GM21367 (cell line): ENCODE data around the gene XKR8.
"Not testable (repeated sequence)": the region's sequence is repeated elsewhere in the genome, so short reads cannot be mapped to it uniquely, and the experiment has no call there.

Experiments
- ATAC-seq: cut with Tn5 transposase; IDR thresholded peaks from one replicate; pipeline ENCODE4 v1.9.1; 2021; ENCODE audit not compliant: unreplicated experiment

The XKR8 gene

GRCh38 chr1:27990920-27991537, 31.3 kb downstream of the XKR8 start:
- ATAC-seq: no peak

- no peak for ATAC-seq
Observed at GRCh38 chr1:27992276-27992675, 32.5 kb downstream of the XKR8 start.

GRCh38 chr1:27993241-27993640, 33.5 kb downstream of the XKR8 start:
- ATAC-seq: no peak

- ATAC-seq: no peak
Observed at GRCh38 chr1:27994060-27994459, 34.3 kb downstream of the XKR8 start.

- not testable (repeated sequence) for ATAC-seq
Observed at GRCh38 chr1:27994526-27994925, 34.8 kb downstream of the XKR8 start.

GRCh38 chr1:27999055-27999454, 39.3 kb downstream of the XKR8 start:
- no peak for ATAC-seq

GRCh38 chr1:28002600-28002999, 42.8 kb downstream of the XKR8 start:
- ATAC-seq: no peak

- not testable (repeated sequence) for ATAC-seq
Observed at GRCh38 chr1:28003117-28003516, 43.3 kb downstream of the XKR8 start.

GRCh38 chr1:28010969-28011368, 51.2 kb downstream of the XKR8 start:
- ATAC-seq: no peak
